Esophagus (tissue), 2 donors: ENCODE results near the gene OR12D3. TPM values are rescaled to one million over a fixed set of nuclear protein-coding genes. Genes with fewer than 3 reads are reported as not detected.
"Not testable (repeated sequence)": the region's sequence is repeated elsewhere in the genome, so short reads cannot be mapped to it uniquely, and the experiment has no call there.

Experiments
- H3K27ac ChIP-seq, 2 donors: one replicate each; pipeline ENCODE4 v1.5.1; 2013; ENCODE audit warnings: low read depth in 2 of 2, mild to moderate bottlenecking in 2 of 2, inconsistent platforms in 1 of 2, low read length in 1 of 2, moderate library complexity in 1 of 2
- H3K27me3 ChIP-seq, 2 donors: one replicate each; pipeline ENCODE4 v1.6.1; 2013; ENCODE audit warnings: low read length in 2 of 2, control low read depth in 1 of 2, mild to moderate bottlenecking in 1 of 2; ENCODE audit not compliant: insufficient read depth in 2 of 2, control insufficient read depth in 1 of 2
- H3K36me3 ChIP-seq, 2 donors: one replicate each; pipeline ENCODE4 v1.6.1; 2013; ENCODE audit warnings: low read length in 1 of 2; ENCODE audit not compliant: control insufficient read depth in 2 of 2, insufficient read depth in 2 of 2
- H3K4me1 ChIP-seq, 2 donors: one replicate each; pipeline ENCODE4 v1.6.1; 2013; ENCODE audit warnings: low read length in 1 of 2; ENCODE audit not compliant: control insufficient read depth in 2 of 2, insufficient read depth in 2 of 2
- H3K4me3 ChIP-seq, 2 donors: one replicate each; pipeline ENCODE4 v1.5.1; 2013; ENCODE audit warnings: low read length in 2 of 2, mild to moderate bottlenecking in 2 of 2, low read depth in 1 of 2, moderate library complexity in 1 of 2
- H3K9me3 ChIP-seq, 2 donors: one replicate each; pipeline ENCODE4 v1.6.1; 2013; ENCODE audit warnings: mild to moderate bottlenecking in 2 of 2, low read depth in 1 of 2, low read length in 1 of 2, moderate library complexity in 1 of 2; ENCODE audit not compliant: control insufficient read depth in 2 of 2, insufficient read depth in 1 of 2
- WGBS, 2 donors: extraction: QIAGEN DNeasy Blood & Tissue Kit; methylation state at CpG; one replicate each; pipeline ENCODE4 v1.1.7; 2013; 5-methylcytosine and 5-hydroxymethylcytosine counted together
- polyA plus RNA-seq, 2 donors: library from polyadenylated mRNA; stranded (reverse); fragments of 200-250 nt; gene quantifications; one replicate each; pipeline ENCODE4 v1.2.3, GENCODE V29; 2013
- donor health status: healthy with polysubstance abuse.
- donor health status: Bipolar disorder and iron deficiency.

OR12D3 gene
- polyA plus RNA-seq, 2 donors: not detected

- Histone ChIP-seq H3K27me3 (no peaks in the 10 kb centered on the region), H3K4me3 (no peak within 1 kb of the TSS), H3K36me3 (no peaks in the 10 kb centered on the region), H3K4me1 (no peaks in the 10 kb centered on the region), H3K9me3 (no peaks in the 10 kb centered on the region), H3K27ac (no peak within 1 kb of the TSS)
- 78 to 82% methylated on average over 3 of the region's 3 CpGs for WGBS, 2 donors
Observed at GRCh38 chr6:29368765-29369164, 6.3 kb downstream of the OR12D3 start, which contains the start of gene OR5V1. TSS of gene OR5V1 (minus strand) at chr6:29368865. CDS start at chr6:29356195, 12,670 bp downstream.

GRCh38 chr6:29355603-29356002 is 19.5 kb downstream of the OR12D3 start:
- H3K9me3 ChIP-seq: no peaks in the 10 kb centered on the region
- no peak overlapping the region for H3K27ac ChIP-seq
- 54 to 63% methylated on average over 1 of the region's 1 CpG for WGBS, 2 donors
- no peak overlapping the region for H3K4me3 ChIP-seq
- no peaks in the 10 kb centered on the region for H3K4me1 ChIP-seq
- no peaks in the 10 kb centered on the region for H3K36me3 ChIP-seq
- no peaks in the 10 kb centered on the region for H3K27me3 ChIP-seq

GRCh38 chr6:29354980-29355379 is 20.1 kb downstream of the OR12D3 start:
- no peak overlapping the region for H3K4me3 ChIP-seq
- H3K4me1 ChIP-seq: no peaks in the 10 kb centered on the region

GRCh38 chr6:29349348-29349747 is 25.7 kb downstream of the OR12D3 start:
- 94 to 95% methylated on average over 3 of the region's 3 CpGs for WGBS, 2 donors
- not testable (repeated sequence) for H3K4me3 ChIP-seq, H3K4me1 ChIP-seq, H3K27me3 ChIP-seq, H3K36me3 ChIP-seq, H3K9me3 ChIP-seq, H3K27ac ChIP-seq

More at GRCh38 chr6:29354980-29355379, 20.1 kb downstream of the OR12D3 start:
- Histone ChIP-seq H3K27me3 (no peaks in the 10 kb centered on the region), H3K9me3 (no peaks in the 10 kb centered on the region), H3K27ac (no peak overlapping the region), H3K36me3 (no peaks in the 10 kb centered on the region)

GRCh38 chr6:29345380-29345779 is 29.7 kb downstream of the OR12D3 start:
- WGBS, 2 donors: 63 to 68% methylated on average over 3 of the region's 3 CpGs
- no peaks in the 10 kb centered on the region for H3K4me1 ChIP-seq

GRCh38 chr6:29336269-29336668 is 38.8 kb downstream of the OR12D3 start:
- Histone ChIP-seq H3K4me3 (no peak overlapping the region), H3K27me3 (no peaks in the 10 kb centered on the region), H3K36me3 (no peaks in the 10 kb centered on the region), H3K27ac (no peak overlapping the region), H3K4me1 (no peaks in the 10 kb centered on the region), H3K9me3 (no peaks in the 10 kb centered on the region)
- WGBS, 2 donors: 70 to 88% methylated on average over 2 of the region's 2 CpGs

More at GRCh38 chr6:29345380-29345779, 29.7 kb downstream of the OR12D3 start:
- H3K4me3 ChIP-seq: no peak overlapping the region
- H3K9me3 ChIP-seq: no peaks in the 10 kb centered on the region
- no peaks in the 10 kb centered on the region for H3K27me3 ChIP-seq
- no peak overlapping the region for H3K27ac ChIP-seq
- H3K36me3 ChIP-seq: no peaks in the 10 kb centered on the region

GRCh38 chr6:29332676-29333075 is 42.4 kb downstream of the OR12D3 start:
- Histone ChIP-seq H3K27me3 (no peaks in the 10 kb centered on the region), H3K4me3 (no peak overlapping the region), H3K9me3 (no peaks in the 10 kb centered on the region), H3K27ac (no peak overlapping the region), H3K36me3 (no peaks in the 10 kb centered on the region), H3K4me1 (no peaks in the 10 kb centered on the region)

- no peaks in the 10 kb centered on the region for H3K36me3 ChIP-seq
- no peaks in the 10 kb centered on the region for H3K27me3 ChIP-seq
- 59 to 65% methylated on average over 4 of the region's 4 CpGs for WGBS, 2 donors
- H3K4me1 ChIP-seq: no peaks in the 10 kb centered on the region
- no peak overlapping the region for H3K4me3 ChIP-seq
- H3K9me3 ChIP-seq: no peaks in the 10 kb centered on the region
- no peak overlapping the region for H3K27ac ChIP-seq
Observed at GRCh38 chr6:29325777-29326176, 49.3 kb downstream of the OR12D3 start.

Other genes with a start within 250 kb of the OR12D3 start
- not detected for gene OR2J2, start 204.4 kb downstream of the OR12D3 start, polyA plus RNA-seq
- gene OR14J1, start 73.6 kb downstream of the OR12D3 start, polyA plus RNA-seq: not detected
- not detected for gene OR5V1, start 6.4 kb downstream of the OR12D3 start, polyA plus RNA-seq
- gene OR12D2, start 20.3 kb upstream of the OR12D3 start, polyA plus RNA-seq: not detected
- gene OR12D1, start 39.6 kb upstream of the OR12D3 start, polyA plus RNA-seq: not detected
- not detected for gene OR10C1, start 64.0 kb upstream of the OR12D3 start, polyA plus RNA-seq
- not detected for gene OR11A1, start 81.8 kb upstream of the OR12D3 start, polyA plus RNA-seq
- gene OR2H1, start 81.9 kb upstream of the OR12D3 start, polyA plus RNA-seq: not detected
- not detected for gene MAS1L, start 112.7 kb upstream of the OR12D3 start, polyA plus RNA-seq
- 1 to 10 TPM in 1 of 2 donors, under 1 TPM in 1; 0.61 to 2.3 TPM for gene UBD, start 184.4 kb upstream of the OR12D3 start, polyA plus RNA-seq
- gene OR2H2, start 209.8 kb upstream of the OR12D3 start, polyA plus RNA-seq: not detected